Thyroid gland (tissue), 4 donors: Measurements from ENCODE around the gene CDC123.

Source experiments
- CTCF ChIP-seq, 6 experiments: fragments of 200-600 bp in 3 of 6; fragments of 450-650 bp in 3 of 6; sonication (generic) in 3 of 6; IDR thresholded peaks; one replicate each; pipeline ENCODE4 v1.5.1; 2016 to 2019; ENCODE audit warnings: antibody characterized with exemption in 6 of 6, mild to moderate bottlenecking in 2 of 6, inconsistent platforms in 1 of 6, moderate library complexity in 1 of 6
- POLR2A ChIP-seq, 2 donors: fragments of 450-650 bp; IDR thresholded peaks; one replicate each; pipeline ENCODE4 v1.6.1; 2017; ENCODE audit warnings: antibody characterized with exemption in 2 of 2, mild to moderate bottlenecking in 2 of 2, moderate library complexity in 1 of 2

GRCh38 chr10:12154516-12154915, 41.5 kb upstream of the CDC123 start:
- no peak for TF ChIP-seq CTCF (IDR thresholded peaks at IDR 0.05)
- TF ChIP-seq POLR2A (IDR thresholded peaks at IDR 0.05), result no peak
